SU-DHL-6 (cell line): ENCODE measurements around the gene SLN.
"Not testable (repeated sequence)": the region's sequence is repeated elsewhere in the genome, so short reads cannot be mapped to it uniquely, and the experiment has no call there.

ENCODE experiments used
- H2AFZ ChIP-seq: fragments of 200-600 bp; sonication (generic); 2 replicates; pipeline ENCODE4 v1.6.1; 2014; ENCODE audit warnings: low read depth, mild to moderate bottlenecking, moderate library complexity, mixed read lengths, antibody characterized with exemption, low read length; ENCODE audit not compliant: severe bottlenecking
- H3F3A ChIP-seq: fragments of 200-600 bp; shearing (Covaris generic); 2 replicates; pipeline ENCODE4 v1.6.0; 2016; ENCODE audit warnings: antibody characterized with exemption, mild to moderate bottlenecking; ENCODE audit not compliant: insufficient read depth
- H3K27ac ChIP-seq: fragments of 200-600 bp; sonication (generic); 2 replicates; pipeline ENCODE4 v1.5.1; 2016; ENCODE audit warnings: low read depth, mild to moderate bottlenecking, low read length, moderate library complexity, mixed read lengths
- H3K27me3 ChIP-seq: fragments of 200-600 bp; sonication (generic), shearing (Covaris generic); 2 replicates; pipeline ENCODE4 v1.6.0; 2014; ENCODE audit warnings: mild to moderate bottlenecking, low read length
- H3K36me3 ChIP-seq: fragments of 200-600 bp; sonication (generic); 2 replicates; pipeline ENCODE4 v1.6.1; 2014; ENCODE audit warnings: mild to moderate bottlenecking, low read length, mixed read lengths
- H3K4me2 ChIP-seq: fragments of 300-600, 200-600 bp; shearing (Covaris generic), sonication (generic); 2 replicates; pipeline ENCODE4 v1.6.0; 2014; ENCODE audit warnings: low read length, low read depth, mild to moderate bottlenecking; ENCODE audit not compliant: poor library complexity, severe bottlenecking
- H3K4me3 ChIP-seq: fragments of 200-600 bp; sonication (generic); 2 replicates; pipeline ENCODE4 v1.5.1; 2014; ENCODE audit warnings: antibody characterized with exemption, low read length, mild to moderate bottlenecking, mixed read lengths; ENCODE audit not compliant: insufficient read depth, poor library complexity, severe bottlenecking
- H3K79me2 ChIP-seq: fragments of 200-600 bp; sonication (generic); 2 replicates; pipeline ENCODE4 v1.6.1; 2014; ENCODE audit warnings: mild to moderate bottlenecking, low read length, moderate library complexity; ENCODE audit not compliant: insufficient read depth
- H3K9ac ChIP-seq: fragments of 200-600 bp; sonication (generic); 2 replicates; pipeline ENCODE4 v1.7.0; 2014; ENCODE audit warnings: mild to moderate bottlenecking, low read length
- H3K9me2 ChIP-seq: fragments of 200-600 bp; sonication (generic); replicated peaks from 2 replicates; pipeline ENCODE4 v1.6.1; 2014; ENCODE audit warnings: low read length; ENCODE audit not compliant: insufficient read depth
- H3K9me3 ChIP-seq: fragments of 200-600 bp; sonication (generic); 2 replicates; pipeline ENCODE4 v1.6.1; 2014; ENCODE audit warnings: low read length, mixed read lengths; ENCODE audit not compliant: insufficient read depth
- H4K20me1 ChIP-seq: fragments of 200-600 bp; sonication (generic); 2 replicates; pipeline ENCODE4 v1.6.1; 2014; ENCODE audit warnings: low read depth, mild to moderate bottlenecking, antibody characterized with exemption, low read length, moderate library complexity, mixed read lengths
- EZH2phosphoT487 ChIP-seq: fragments of 200-600 bp; sonication (generic), shearing (Covaris generic); conservative IDR thresholded peaks from 2 replicates; pipeline ENCODE4 v1.6.1; 2018; ENCODE audit warnings: mild to moderate bottlenecking, antibody characterized with exemption, low read length, moderate library complexity, mixed read lengths
- TF ChIP-seq, protein P1 (sequence below): fragments of 200-600 bp; sonication (generic); IDR thresholded peaks from one replicate; pipeline ENCODE4 v1.5.1; 2017; ENCODE audit warnings: antibody characterized with exemption, mild to moderate bottlenecking, low read length, moderate library complexity; ENCODE audit not compliant: insufficient read depth, poor library complexity, severe bottlenecking

The SLN gene

GRCh38 chr11:107711861-107712755 is at the start of gene SLN:
Gene SLN, minus strand, starts transcription at chr11:107712056.
- Histone ChIP-seq H3K9me2 (no peaks in the 10 kb centered on the region), H3K4me2 (no peak within 1 kb of the TSS), H3K4me3 (no peak within 1 kb of the TSS), H3K79me2 (no peaks in the 10 kb centered on the region), H4K20me1 (no peaks in the 10 kb centered on the region), H3K9ac (no peak within 1 kb of the TSS), H2AFZ (no peak within 1 kb of the TSS), H3F3A (no peaks in the 10 kb centered on the region), H3K27me3 (no peaks in the 10 kb centered on the region), H3K27ac (no peak within 1 kb of the TSS), H3K9me3 (no peaks in the 10 kb centered on the region), H3K36me3 (no peaks in the 10 kb centered on the region)
- TF ChIP-seq, protein P1, sequence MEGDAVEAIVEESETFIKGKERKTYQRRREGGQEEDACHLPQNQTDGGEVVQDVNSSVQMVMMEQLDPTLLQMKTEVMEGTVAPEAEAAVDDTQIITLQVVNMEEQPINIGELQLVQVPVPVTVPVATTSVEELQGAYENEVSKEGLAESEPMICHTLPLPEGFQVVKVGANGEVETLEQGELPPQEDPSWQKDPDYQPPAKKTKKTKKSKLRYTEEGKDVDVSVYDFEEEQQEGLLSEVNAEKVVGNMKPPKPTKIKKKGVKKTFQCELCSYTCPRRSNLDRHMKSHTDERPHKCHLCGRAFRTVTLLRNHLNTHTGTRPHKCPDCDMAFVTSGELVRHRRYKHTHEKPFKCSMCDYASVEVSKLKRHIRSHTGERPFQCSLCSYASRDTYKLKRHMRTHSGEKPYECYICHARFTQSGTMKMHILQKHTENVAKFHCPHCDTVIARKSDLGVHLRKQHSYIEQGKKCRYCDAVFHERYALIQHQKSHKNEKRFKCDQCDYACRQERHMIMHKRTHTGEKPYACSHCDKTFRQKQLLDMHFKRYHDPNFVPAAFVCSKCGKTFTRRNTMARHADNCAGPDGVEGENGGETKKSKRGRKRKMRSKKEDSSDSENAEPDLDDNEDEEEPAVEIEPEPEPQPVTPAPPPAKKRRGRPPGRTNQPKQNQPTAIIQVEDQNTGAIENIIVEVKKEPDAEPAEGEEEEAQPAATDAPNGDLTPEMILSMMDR: no peak
- TF ChIP-seq EZH2phosphoT487: no peak

- H3K9me3 ChIP-seq, H3K9ac ChIP-seq, H3K27me3 ChIP-seq, H3K9me2 ChIP-seq, H3K36me3 ChIP-seq, H3K4me3 ChIP-seq, H4K20me1 ChIP-seq, H3K79me2 ChIP-seq, H3K4me2 ChIP-seq, H3F3A ChIP-seq, H2AFZ ChIP-seq, H3K27ac ChIP-seq: not testable (repeated sequence)
Measured at GRCh38 chr11:107758719-107759355, 47.0 kb upstream of the SLN start.

- Histone ChIP-seq H3K27me3 (no peaks in the 10 kb centered on the region), H2AFZ (no peak overlapping the region)
Measured at GRCh38 chr11:107757661-107758060, 45.8 kb upstream of the SLN start.

More at GRCh38 chr11:107757661-107758060, 45.8 kb upstream of the SLN start:
- no peak overlapping the region for H3K4me3 ChIP-seq
- no peaks in the 10 kb centered on the region for H3K79me2 ChIP-seq
- no peaks in the 10 kb centered on the region for H3K9me2 ChIP-seq
- H3K9me3 ChIP-seq: no peaks in the 10 kb centered on the region
- no peaks in the 10 kb centered on the region for H3K36me3 ChIP-seq
- no peaks in the 10 kb centered on the region for H4K20me1 ChIP-seq
- H3K27ac ChIP-seq: no peak overlapping the region
- no peaks in the 10 kb centered on the region for H3F3A ChIP-seq
- H3K9ac ChIP-seq: no peak overlapping the region
- H3K4me2 ChIP-seq: no peak overlapping the region
- no peak for TF ChIP-seq EZH2phosphoT487
- TF ChIP-seq, protein P1: no peak
